Progenitor cell of endocrine pancreas (in vitro differentiated cells): ENCODE measurements around the gene APBB1IP. TPM values are rescaled to one million over a fixed set of nuclear protein-coding genes. Genes with fewer than 3 reads are reported as not detected.

Experiments used
- DNase-seq: peaks from one replicate; pipeline ENCODE4 v3.0.0; 2021; ENCODE audit warnings: low spot score; ENCODE audit not compliant: unreplicated experiment
- H3K27ac Mint-ChIP-seq: 2 replicates; pipeline ENCODE4 v1.8.0; 2021; ENCODE audit warnings: mild to moderate bottlenecking, moderate library complexity, mixed read lengths
- H3K27me3 Mint-ChIP-seq: 2 replicates; pipeline ENCODE4 v1.8.0; 2021; ENCODE audit warnings: mixed read lengths
- H3K36me3 Mint-ChIP-seq: 2 replicates; pipeline ENCODE4 v1.8.0; 2022; ENCODE audit warnings: mixed read lengths; ENCODE audit not compliant: insufficient read depth
- H3K4me1 Mint-ChIP-seq: 2 replicates; pipeline ENCODE4 v1.8.0; 2021; ENCODE audit warnings: low read depth, mixed read lengths
- H3K4me3 Mint-ChIP-seq: 2 replicates; pipeline ENCODE4 v1.8.0; 2021; ENCODE audit warnings: low read depth, mild to moderate bottlenecking, moderate library complexity, mixed read lengths
- H3K9me3 Mint-ChIP-seq: 2 replicates; pipeline ENCODE4 v1.8.0; 2021; ENCODE audit warnings: low read depth, mixed read lengths
- CTCF ChIP-seq: fragments of 200-600 bp; sonication (generic); IDR thresholded peaks from one replicate; pipeline ENCODE4 v1.5.0; 2021; ENCODE audit warnings: antibody characterized with exemption, mild to moderate bottlenecking; ENCODE audit not compliant: unreplicated experiment
- total RNA-seq: library from RNA; stranded (reverse); gene quantifications from 2 replicates; pipeline ENCODE4 v1.2.1, GENCODE V29; 2021

Gene APBB1IP
- total RNA-seq, 1 donor from 2014 or later: 0.38 TPM

GRCh38 chr10:26408858-26409494, 29.2 kb upstream of the APBB1IP start:
- DNase-seq: no peak
- H3K4me3 Mint-ChIP-seq: no peak overlapping the region
- no peaks in the 10 kb centered on the region for H3K36me3 Mint-ChIP-seq
- peaks cover 3% of the 10 kb centered on the region for H3K4me1 Mint-ChIP-seq
- no peaks in the 10 kb centered on the region for H3K9me3 Mint-ChIP-seq
- H3K27me3 Mint-ChIP-seq: no peaks in the 10 kb centered on the region
- H3K27ac Mint-ChIP-seq: no peak overlapping the region
- TF ChIP-seq CTCF: no peak

GRCh38 chr10:26410356-26410755, 27.8 kb upstream of the APBB1IP start:
- no peak for DNase-seq
- no peak overlapping the region for H3K27ac Mint-ChIP-seq
- no peaks in the 10 kb centered on the region for H3K27me3 Mint-ChIP-seq
- no peaks in the 10 kb centered on the region for H3K9me3 Mint-ChIP-seq
- no peaks in the 10 kb centered on the region for H3K36me3 Mint-ChIP-seq
- no peak for TF ChIP-seq CTCF
- peaks cover 3% of the 10 kb centered on the region for H3K4me1 Mint-ChIP-seq
- H3K4me3 Mint-ChIP-seq: no peak overlapping the region

GRCh38 chr10:26412932-26413331, 25.2 kb upstream of the APBB1IP start:
- H3K9me3 Mint-ChIP-seq: no peaks in the 10 kb centered on the region
- no peak for TF ChIP-seq CTCF

GRCh38 chr10:26413375-26413774, 24.8 kb upstream of the APBB1IP start:
- Mint-ChIP-seq H3K4me1 (no peaks in the 10 kb centered on the region), H3K36me3 (no peaks in the 10 kb centered on the region), H3K9me3 (no peaks in the 10 kb centered on the region), H3K27ac (no peak overlapping the region), H3K27me3 (peaks cover 3% of the 10 kb centered on the region), H3K4me3 (no peak overlapping the region)
- DNase-seq: no peak
- TF ChIP-seq CTCF: no peak

More at GRCh38 chr10:26412932-26413331, 25.2 kb upstream of the APBB1IP start:
- Mint-ChIP-seq H3K4me3 (no peak overlapping the region), H3K27me3 (peaks cover 3% of the 10 kb centered on the region), H3K27ac (no peak overlapping the region), H3K36me3 (no peaks in the 10 kb centered on the region), H3K4me1 (no peaks in the 10 kb centered on the region)
- no peak for DNase-seq

- TF ChIP-seq CTCF: no peak
- Mint-ChIP-seq H3K4me3 (no peak overlapping the region), H3K27ac (no peak overlapping the region), H3K36me3 (no peaks in the 10 kb centered on the region), H3K4me1 (no peaks in the 10 kb centered on the region), H3K27me3 (peaks cover 3% of the 10 kb centered on the region), H3K9me3 (no peaks in the 10 kb centered on the region)
- DNase-seq: no peak
Measured at GRCh38 chr10:26417136-26417535, 21.0 kb upstream of the APBB1IP start.
